Loucy (cell line): ENCODE results near the gene DNM3.

ENCODE experiments used
- EZH2phosphoT487 ChIP-seq: fragments of 200-600 bp; IDR thresholded peaks from 2 replicates; pipeline ENCODE4 v1.6.1; 2018; ENCODE audit warnings: antibody characterized with exemption, mild to moderate bottlenecking, moderate library complexity, borderline replicate concordance
- TF ChIP-seq, protein P1 (sequence below): fragments of 200-600 bp; sonication (generic); conservative IDR thresholded peaks from 2 replicates; pipeline ENCODE4 v1.5.1; 2014; ENCODE audit warnings: mild to moderate bottlenecking, antibody characterized with exemption, low read length

GRCh38 chr1:171898941-171899340 lies 57.6 kb downstream of the DNM3 start:
- TF ChIP-seq, protein P1, sequence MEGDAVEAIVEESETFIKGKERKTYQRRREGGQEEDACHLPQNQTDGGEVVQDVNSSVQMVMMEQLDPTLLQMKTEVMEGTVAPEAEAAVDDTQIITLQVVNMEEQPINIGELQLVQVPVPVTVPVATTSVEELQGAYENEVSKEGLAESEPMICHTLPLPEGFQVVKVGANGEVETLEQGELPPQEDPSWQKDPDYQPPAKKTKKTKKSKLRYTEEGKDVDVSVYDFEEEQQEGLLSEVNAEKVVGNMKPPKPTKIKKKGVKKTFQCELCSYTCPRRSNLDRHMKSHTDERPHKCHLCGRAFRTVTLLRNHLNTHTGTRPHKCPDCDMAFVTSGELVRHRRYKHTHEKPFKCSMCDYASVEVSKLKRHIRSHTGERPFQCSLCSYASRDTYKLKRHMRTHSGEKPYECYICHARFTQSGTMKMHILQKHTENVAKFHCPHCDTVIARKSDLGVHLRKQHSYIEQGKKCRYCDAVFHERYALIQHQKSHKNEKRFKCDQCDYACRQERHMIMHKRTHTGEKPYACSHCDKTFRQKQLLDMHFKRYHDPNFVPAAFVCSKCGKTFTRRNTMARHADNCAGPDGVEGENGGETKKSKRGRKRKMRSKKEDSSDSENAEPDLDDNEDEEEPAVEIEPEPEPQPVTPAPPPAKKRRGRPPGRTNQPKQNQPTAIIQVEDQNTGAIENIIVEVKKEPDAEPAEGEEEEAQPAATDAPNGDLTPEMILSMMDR: no peak
- no peak for TF ChIP-seq EZH2phosphoT487
